ENCODE data around the gene PBX4.
"Not testable (repeated sequence)": the region's sequence is repeated elsewhere in the genome, so short reads cannot be mapped to it uniquely, and the experiment has no call there.

PBX4 gene

DNA sequence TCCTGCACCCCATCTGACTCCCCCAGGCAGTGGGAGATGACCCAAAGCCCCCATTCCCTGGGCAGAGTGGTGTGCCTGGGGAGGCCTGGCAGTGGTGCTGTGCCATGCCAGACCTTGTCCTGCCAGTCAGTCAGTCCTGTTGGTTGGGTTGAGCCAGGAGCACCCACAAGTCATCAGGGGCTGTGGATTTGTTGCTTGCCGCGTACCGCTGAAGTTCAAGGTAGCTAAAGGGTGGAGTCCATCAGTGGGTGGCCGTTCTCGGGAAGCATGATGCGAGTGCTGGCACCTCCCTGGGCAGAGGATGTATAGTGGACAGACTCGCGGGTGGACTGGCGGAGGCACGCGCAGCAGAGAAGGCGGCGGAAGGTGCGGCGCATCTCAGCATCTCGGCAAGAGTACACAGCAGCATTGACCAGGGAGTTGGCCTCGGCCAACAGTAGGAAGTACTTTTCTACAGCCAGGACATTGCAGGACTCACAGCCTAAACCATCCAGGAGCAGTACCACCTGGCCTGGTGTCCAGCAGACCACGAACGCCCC, 5.6 kb upstream of the PBX4 start:
- no peak overlapping the region for H3K4me3 ChIP-seq (ENCODE audit: low read depth, low read length)
- no peaks in the 10 kb centered on the region for H3K27me3 ChIP-seq (ENCODE audit: control insufficient read depth, insufficient read depth, low read length)
- H3K9me3 ChIP-seq (ENCODE audit: control insufficient read depth, insufficient read depth, low read depth, low read length), result no peaks in the 10 kb centered on the region
- peak overlapping the region; percentile 11 for H3K9ac ChIP-seq (ENCODE audit: low read length)
- peaks cover 32% of the 10 kb centered on the region for H3K36me3 ChIP-seq (ENCODE audit: control insufficient read depth, insufficient read depth, low read length)
- H3K4me1 ChIP-seq (ENCODE audit: control insufficient read depth, insufficient read depth, low read length), result peaks cover 16% of the 10 kb centered on the region; the same call in 1 of the 2 replicates
- H3K27ac ChIP-seq (ENCODE audit: low read depth, low read length), result no peak overlapping the region

- H3K27me3 ChIP-seq (ENCODE audit: control insufficient read depth, insufficient read depth, low read length), result no peaks in the 10 kb centered on the region
- H3K27ac ChIP-seq (ENCODE audit: low read depth, low read length), result no peak overlapping the region
- peaks cover 16% of the 10 kb centered on the region; the same call in 1 of the 2 replicates for H3K4me1 ChIP-seq (ENCODE audit: control insufficient read depth, insufficient read depth, low read length)
- no peaks in the 10 kb centered on the region for H3K9me3 ChIP-seq (ENCODE audit: control insufficient read depth, insufficient read depth, low read depth, low read length)
- H3K9ac ChIP-seq (ENCODE audit: low read length), result no peak overlapping the region
- peaks cover 32% of the 10 kb centered on the region for H3K36me3 ChIP-seq (ENCODE audit: control insufficient read depth, insufficient read depth, low read length)
- H3K4me3 ChIP-seq (ENCODE audit: low read depth, low read length), result no peak overlapping the region
These were observed 4.9 kb upstream of the PBX4 start for GRCh38 chr19:19623383-19623782.

DNA sequence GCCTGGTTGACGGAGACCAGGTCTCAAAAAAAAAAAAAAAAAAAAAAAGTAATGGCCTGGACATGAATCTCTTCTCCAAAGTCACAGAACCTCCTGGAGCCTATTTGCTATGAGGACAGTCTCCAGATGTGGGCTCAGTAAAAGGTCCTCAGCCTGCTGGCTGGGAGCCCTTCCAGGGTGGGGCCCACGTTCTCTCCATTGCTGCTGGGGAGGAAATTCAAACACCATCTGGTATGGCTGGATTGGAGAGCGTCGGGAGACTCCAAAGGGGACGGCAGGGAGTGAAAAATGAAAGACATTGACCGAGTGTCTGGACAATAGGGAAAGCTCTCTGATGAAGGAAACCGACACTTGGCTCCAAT, 1.3 kb upstream of the PBX4 start:
- H3K4me3 ChIP-seq (ENCODE audit: low read depth, low read length), result no peak overlapping the region
- H3K36me3 ChIP-seq (ENCODE audit: control insufficient read depth, insufficient read depth, low read length), result peaks cover 23% of the 10 kb centered on the region
- H3K9me3 ChIP-seq (ENCODE audit: control insufficient read depth, insufficient read depth, low read depth, low read length), result no peaks in the 10 kb centered on the region
- H3K27ac ChIP-seq (ENCODE audit: low read depth, low read length), result no peak overlapping the region
- peaks cover 10% of the 10 kb centered on the region for H3K27me3 ChIP-seq (ENCODE audit: control insufficient read depth, insufficient read depth, low read length)
- no peaks in the 10 kb centered on the region for H3K4me1 ChIP-seq (ENCODE audit: control insufficient read depth, insufficient read depth, low read length)
- no peak overlapping the region for H3K9ac ChIP-seq (ENCODE audit: low read length)

DNA sequence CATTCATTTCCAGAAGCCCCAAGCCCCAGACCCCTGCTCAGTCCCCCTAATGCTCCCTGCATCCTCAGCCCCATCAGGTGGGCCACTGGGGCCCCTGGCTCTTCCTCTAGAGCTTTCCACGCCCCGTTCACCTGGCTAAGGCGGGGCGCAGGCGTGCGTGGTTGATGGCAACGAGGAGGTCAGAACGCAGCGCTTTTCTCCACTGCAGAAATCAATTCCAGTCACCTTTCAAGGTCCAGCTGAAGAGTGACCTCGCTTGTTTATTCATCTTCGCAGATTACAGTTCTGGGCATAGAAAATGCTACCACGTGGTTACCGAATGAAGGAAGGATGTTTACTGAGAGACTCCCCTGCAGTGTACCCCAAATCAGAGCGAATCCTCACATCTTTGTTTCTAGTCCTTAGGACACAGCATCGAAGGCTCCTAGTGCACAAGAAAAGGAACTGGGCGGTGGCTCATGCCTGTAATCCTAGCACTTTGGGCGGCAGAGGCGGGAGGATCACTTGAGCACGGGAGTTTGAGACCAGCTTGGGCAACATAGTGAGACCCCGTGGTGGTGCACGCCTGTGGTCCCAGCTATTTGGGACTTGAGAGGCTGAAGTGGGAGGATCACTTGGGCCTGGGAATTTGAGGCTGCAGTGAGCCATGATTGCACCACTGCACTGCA, 828 bp upstream of the PBX4 start:
- Histone ChIP-seq H3K4me1 (ENCODE audit: control insufficient read depth, insufficient read depth, low read length) (no peaks in the 10 kb centered on the region), H3K36me3 (ENCODE audit: control insufficient read depth, insufficient read depth, low read length) (peaks cover 18% of the 10 kb centered on the region), H3K9ac (ENCODE audit: low read length) (no peak overlapping the region), H3K27ac (ENCODE audit: low read depth, low read length) (no peak overlapping the region), H3K27me3 (ENCODE audit: control insufficient read depth, insufficient read depth, low read length) (peaks cover 10% of the 10 kb centered on the region), H3K9me3 (ENCODE audit: control insufficient read depth, insufficient read depth, low read depth, low read length) (no peaks in the 10 kb centered on the region), H3K4me3 (ENCODE audit: low read depth, low read length) (peak overlapping the region; percentile 61)

DNA sequence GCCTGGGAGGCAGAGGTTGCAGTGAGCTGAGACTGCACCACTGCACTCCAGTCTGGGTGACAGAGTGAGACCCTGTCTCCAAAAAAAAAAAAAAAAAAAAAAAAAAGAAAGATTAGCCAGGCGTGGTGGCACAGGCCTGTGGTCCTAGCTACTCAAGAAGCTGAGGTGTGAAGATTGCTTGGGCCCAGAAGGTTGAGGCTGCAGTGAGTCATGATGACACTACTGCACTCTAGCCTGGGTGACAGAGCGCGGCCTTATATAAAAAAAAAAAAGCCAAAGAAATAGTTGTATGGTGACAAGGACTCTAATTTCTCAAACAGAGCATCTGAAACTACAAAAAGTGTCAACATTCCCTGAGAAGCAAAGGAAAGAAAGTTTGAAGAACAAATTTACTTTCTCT, 3.4 kb downstream of the PBX4 start:
- peaks cover 10% of the 10 kb centered on the region for H3K27me3 ChIP-seq (ENCODE audit: control insufficient read depth, insufficient read depth, low read length)
- no peak overlapping the region for H3K4me3 ChIP-seq (ENCODE audit: low read depth, low read length)
- no peaks in the 10 kb centered on the region for H3K9me3 ChIP-seq (ENCODE audit: control insufficient read depth, insufficient read depth, low read depth, low read length)
- H3K4me1 ChIP-seq (ENCODE audit: control insufficient read depth, insufficient read depth, low read length), result peaks cover 5% of the 10 kb centered on the region; the same call in 1 of the 2 replicates
- no peaks in the 10 kb centered on the region for H3K36me3 ChIP-seq (ENCODE audit: control insufficient read depth, insufficient read depth, low read length)
- no peak overlapping the region for H3K9ac ChIP-seq (ENCODE audit: low read length)
- no peak overlapping the region for H3K27ac ChIP-seq (ENCODE audit: low read depth, low read length)

DNA sequence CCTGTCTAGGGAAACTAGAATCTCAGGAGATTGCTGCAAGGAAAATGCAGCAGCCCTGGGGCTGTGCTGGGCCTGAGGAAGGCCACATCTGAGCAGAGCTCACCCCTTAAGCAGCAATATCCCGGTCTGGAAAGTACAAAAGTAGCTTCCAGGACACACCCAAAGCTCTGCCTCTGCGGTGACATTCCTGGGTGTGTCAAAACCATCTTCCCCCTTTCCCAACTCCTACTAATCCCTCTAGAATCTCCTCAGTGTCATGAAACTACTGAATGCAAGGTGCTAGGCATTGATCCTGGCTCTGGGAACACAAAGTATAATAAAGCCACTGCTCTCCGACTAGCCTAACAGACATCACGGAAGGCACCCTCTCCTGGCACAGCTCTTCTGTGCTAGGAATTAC, 5.0 kb downstream of the PBX4 start:
- H3K9me3 ChIP-seq (ENCODE audit: control insufficient read depth, insufficient read depth, low read depth, low read length), result no peaks in the 10 kb centered on the region
- H3K36me3 ChIP-seq (ENCODE audit: control insufficient read depth, insufficient read depth, low read length), result no peaks in the 10 kb centered on the region
- no peak overlapping the region for H3K9ac ChIP-seq (ENCODE audit: low read length)
- peaks cover 5% of the 10 kb centered on the region; the same call in 1 of the 2 replicates for H3K4me1 ChIP-seq (ENCODE audit: control insufficient read depth, insufficient read depth, low read length)
- H3K4me3 ChIP-seq (ENCODE audit: low read depth, low read length), result no peak overlapping the region
- no peak overlapping the region for H3K27ac ChIP-seq (ENCODE audit: low read depth, low read length)
- H3K27me3 ChIP-seq (ENCODE audit: control insufficient read depth, insufficient read depth, low read length), result peaks cover 10% of the 10 kb centered on the region

GRCh38 chr19:19610376-19611202, 7.9 kb downstream of the PBX4 start:
- Histone ChIP-seq H3K9ac (ENCODE audit: low read length) (no peak overlapping the region), H3K4me1 (ENCODE audit: control insufficient read depth, insufficient read depth, low read length) (peaks cover 5% of the 10 kb centered on the region; the same call in 1 of the 2 replicates), H3K27ac (ENCODE audit: low read depth, low read length) (no peak overlapping the region), H3K4me3 (ENCODE audit: low read depth, low read length) (no peak overlapping the region), H3K9me3 (ENCODE audit: control insufficient read depth, insufficient read depth, low read depth, low read length) (no peaks in the 10 kb centered on the region), H3K27me3 (ENCODE audit: control insufficient read depth, insufficient read depth, low read length) (no peaks in the 10 kb centered on the region), H3K36me3 (ENCODE audit: control insufficient read depth, insufficient read depth, low read length) (no peaks in the 10 kb centered on the region)

DNA sequence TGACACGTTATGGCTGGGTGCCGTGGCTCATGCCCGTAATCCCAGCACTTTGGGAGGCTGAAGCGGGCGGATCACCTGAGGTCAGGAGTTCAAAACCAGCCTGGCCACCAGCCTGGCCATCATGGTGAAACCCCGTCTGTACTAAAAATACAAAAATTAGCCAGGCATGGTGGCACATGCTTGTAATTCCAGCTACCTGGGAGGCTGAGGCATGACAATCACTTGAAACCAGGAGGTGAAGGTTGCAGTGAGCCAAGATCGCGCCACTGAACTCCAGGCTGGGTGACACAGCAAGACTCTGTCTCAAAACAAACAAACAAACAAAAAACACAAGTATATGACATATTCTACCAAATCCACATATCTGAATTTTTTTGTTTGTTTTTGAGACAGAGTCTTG, 11.8 kb downstream of the PBX4 start:
- H3K4me3 ChIP-seq (ENCODE audit: low read depth, low read length); H3K9ac ChIP-seq (ENCODE audit: low read length); H3K27me3 ChIP-seq (ENCODE audit: control insufficient read depth, insufficient read depth, low read length); H3K4me1 ChIP-seq (ENCODE audit: control insufficient read depth, insufficient read depth, low read length); H3K9me3 ChIP-seq (ENCODE audit: control insufficient read depth, insufficient read depth, low read depth, low read length); H3K27ac ChIP-seq (ENCODE audit: low read depth, low read length); H3K36me3 ChIP-seq (ENCODE audit: control insufficient read depth, insufficient read depth, low read length): not testable (repeated sequence)

DNA sequence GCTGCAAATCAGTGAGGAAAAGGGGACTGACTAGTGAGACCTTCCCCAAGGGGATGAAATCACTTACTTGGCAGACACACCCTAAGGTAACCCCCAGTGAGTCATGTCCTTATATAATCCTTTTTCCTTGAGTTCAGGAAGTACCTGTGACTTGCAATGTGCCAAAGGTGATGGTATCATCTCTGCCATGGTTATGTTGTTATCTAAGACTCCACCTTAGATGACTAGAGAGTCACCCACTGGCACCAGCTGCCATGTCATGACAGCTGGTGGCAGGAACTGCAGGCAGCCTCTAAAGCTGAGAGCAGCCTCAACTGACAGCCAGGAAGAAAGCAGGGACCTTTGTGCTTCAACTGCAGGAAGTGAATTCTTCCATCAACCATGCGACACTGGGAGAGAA, 12.5 kb downstream of the PBX4 start:
- H3K9me3 ChIP-seq (ENCODE audit: control insufficient read depth, insufficient read depth, low read depth, low read length), result no peaks in the 10 kb centered on the region
- no peaks in the 10 kb centered on the region for H3K27me3 ChIP-seq (ENCODE audit: control insufficient read depth, insufficient read depth, low read length)
- H3K4me1 ChIP-seq (ENCODE audit: control insufficient read depth, insufficient read depth, low read length), result peaks cover 12% of the 10 kb centered on the region
- H3K36me3 ChIP-seq (ENCODE audit: control insufficient read depth, insufficient read depth, low read length), result no peaks in the 10 kb centered on the region
- H3K9ac ChIP-seq (ENCODE audit: low read length), result no peak overlapping the region
- no peak overlapping the region for H3K4me3 ChIP-seq (ENCODE audit: low read depth, low read length)
- no peak overlapping the region for H3K27ac ChIP-seq (ENCODE audit: low read depth, low read length)

- Histone ChIP-seq H3K4me3 (ENCODE audit: low read depth, low read length) (no peak overlapping the region), H3K27me3 (ENCODE audit: control insufficient read depth, insufficient read depth, low read length) (no peaks in the 10 kb centered on the region), H3K4me1 (ENCODE audit: control insufficient read depth, insufficient read depth, low read length) (peaks cover 12% of the 10 kb centered on the region), H3K27ac (ENCODE audit: low read depth, low read length) (no peak overlapping the region; the same call in 1 of the 2 replicates), H3K9me3 (ENCODE audit: control insufficient read depth, insufficient read depth, low read depth, low read length) (no peaks in the 10 kb centered on the region), H3K36me3 (ENCODE audit: control insufficient read depth, insufficient read depth, low read length) (no peaks in the 10 kb centered on the region), H3K9ac (ENCODE audit: low read length) (no peak overlapping the region)
These were observed 15.7 kb downstream of the PBX4 start for GRCh38 chr19:19602713-19603324.
